ENCODE results near the gene PTGR2.
A peak's percentile ranks its signal among the peaks of the same experiment; 100 is the strongest.
"Not testable (repeated sequence)": the region's sequence is repeated elsewhere in the genome, so short reads cannot be mapped to it uniquely, and the experiment has no call there.

The PTGR2 gene

GRCh38 chr14:73886449-73887317, 35.1 kb downstream of the PTGR2 start, which contains the start of gene ZNF410:
Gene ZNF410 (plus strand): TSS chr14:73886859. CDS start chr14:73892176, 5,317 bp downstream.
- DNase-seq (ENCODE audit: low read depth), result peak; percentile 90

DNA sequence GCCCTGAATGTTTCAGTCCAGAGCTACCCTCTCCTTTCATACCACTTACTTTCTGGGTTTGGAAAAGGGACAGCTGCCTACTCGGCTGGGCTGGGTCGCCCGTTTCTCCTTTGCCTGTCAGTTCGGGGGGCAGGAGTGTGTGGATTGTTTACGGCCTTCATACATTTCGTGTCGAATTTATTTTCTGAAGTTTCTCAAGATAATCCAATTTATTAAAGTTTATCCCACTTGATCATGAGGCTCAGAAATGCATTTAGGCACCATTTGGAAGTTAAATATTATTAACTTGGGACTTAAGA, 35.6 kb downstream of the PTGR2 start:
- DNase-seq (ENCODE audit: low read depth), result no peak

- no peak for DNase-seq (ENCODE audit: low read depth)
Observed at GRCh38 chr14:73887694-73888459, 36.2 kb downstream of the PTGR2 start.

DNA sequence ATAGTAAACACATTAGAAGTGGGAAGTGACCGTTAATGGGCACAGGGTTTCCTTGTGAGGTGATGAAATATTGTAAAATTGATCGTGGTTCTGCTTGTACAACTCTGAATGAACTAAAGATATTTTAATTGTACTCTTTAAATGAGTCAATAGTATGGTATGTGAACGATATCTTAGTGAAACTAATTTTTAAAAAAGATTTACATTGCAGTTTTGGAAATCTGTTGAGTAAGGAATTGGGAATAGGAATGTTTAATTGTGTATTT, 36.8 kb downstream of the PTGR2 start:
- no peak for DNase-seq (ENCODE audit: low read depth)

GRCh38 chr14:73888971-73889370, 37.3 kb downstream of the PTGR2 start:
- no peak for DNase-seq (ENCODE audit: low read depth)

GRCh38 chr14:73889376-73889775, 37.7 kb downstream of the PTGR2 start:
- DNase-seq (ENCODE audit: low read depth), result no peak

GRCh38 chr14:73894180-73894687, 42.6 kb downstream of the PTGR2 start:
- not testable (repeated sequence) for DNase-seq (ENCODE audit: low read depth)

DNA sequence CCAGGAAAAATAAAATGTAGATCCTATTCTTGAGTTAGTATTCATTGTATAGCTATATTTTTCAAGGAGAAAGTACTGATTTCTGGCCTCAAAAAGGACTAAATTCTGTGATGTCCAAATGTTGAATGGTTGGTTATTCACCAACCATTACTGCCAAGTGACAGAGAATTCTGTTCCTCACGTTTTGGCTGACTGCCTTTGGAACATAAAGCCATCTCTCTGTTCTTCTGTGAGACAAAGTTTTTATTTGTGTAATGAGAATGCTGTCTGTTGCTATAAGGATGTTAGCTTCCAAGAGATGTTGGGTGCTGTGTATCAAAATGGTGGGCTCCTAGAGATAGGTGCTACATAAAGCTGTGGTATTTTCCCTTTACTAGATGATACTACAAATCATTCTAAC, 44.3 kb downstream of the PTGR2 start:
- DNase-seq (ENCODE audit: low read depth), result no peak

- no peak for DNase-seq (ENCODE audit: low read depth)
Observed at GRCh38 chr14:73896521-73896920, 44.9 kb downstream of the PTGR2 start.

- DNase-seq (ENCODE audit: low read depth), result no peak
Observed at GRCh38 chr14:73903028-73903427, 51.4 kb downstream of the PTGR2 start.

DNA sequence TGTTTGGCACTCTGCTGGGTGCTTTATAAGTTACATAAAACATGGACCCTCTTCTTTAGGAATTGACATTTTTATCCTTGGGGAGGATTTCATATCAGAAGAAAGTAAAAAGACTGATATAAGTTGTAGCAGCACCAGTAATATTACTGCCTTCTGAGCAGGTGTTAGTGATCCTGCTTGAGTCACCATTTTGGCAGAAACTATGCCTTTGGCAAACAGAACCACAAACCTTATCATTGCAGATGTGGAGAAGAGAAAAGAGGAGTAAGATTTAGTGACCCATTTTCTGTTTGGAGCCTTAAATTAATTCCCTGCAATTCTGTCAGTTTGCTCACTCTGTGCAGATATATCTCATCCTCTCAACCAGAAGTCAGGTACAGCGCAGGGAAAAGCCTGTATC, 58.0 kb downstream of the PTGR2 start:
- DNase-seq (ENCODE audit: low read depth), result no peak

DNA sequence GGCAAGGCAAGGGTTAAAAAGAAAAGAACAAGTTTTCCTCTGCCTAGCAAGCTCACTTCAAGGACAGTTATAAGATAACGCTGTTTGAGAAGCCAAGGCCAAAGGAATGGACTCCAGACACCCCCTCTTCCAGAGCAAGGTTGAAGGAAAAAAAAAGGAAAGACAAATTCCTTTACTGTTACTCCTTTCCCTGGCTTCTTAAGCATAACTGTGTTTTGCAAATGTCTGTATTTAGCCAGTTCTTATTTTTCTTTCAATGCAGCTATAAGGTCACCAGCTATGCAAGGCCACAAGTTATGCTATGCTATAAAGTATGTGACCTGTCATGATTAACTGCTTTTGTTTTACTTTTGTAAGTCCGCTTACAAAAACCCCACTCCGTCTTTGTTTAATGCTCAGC, 61.6 kb downstream of the PTGR2 start:
- no peak for DNase-seq (ENCODE audit: low read depth)

GRCh38 chr14:73916324-73916723, 64.7 kb downstream of the PTGR2 start:
- no peak for DNase-seq (ENCODE audit: low read depth)

- DNase-seq (ENCODE audit: low read depth), result not testable (repeated sequence)
Observed at GRCh38 chr14:73919457-73919856, 67.8 kb downstream of the PTGR2 start.

DNA sequence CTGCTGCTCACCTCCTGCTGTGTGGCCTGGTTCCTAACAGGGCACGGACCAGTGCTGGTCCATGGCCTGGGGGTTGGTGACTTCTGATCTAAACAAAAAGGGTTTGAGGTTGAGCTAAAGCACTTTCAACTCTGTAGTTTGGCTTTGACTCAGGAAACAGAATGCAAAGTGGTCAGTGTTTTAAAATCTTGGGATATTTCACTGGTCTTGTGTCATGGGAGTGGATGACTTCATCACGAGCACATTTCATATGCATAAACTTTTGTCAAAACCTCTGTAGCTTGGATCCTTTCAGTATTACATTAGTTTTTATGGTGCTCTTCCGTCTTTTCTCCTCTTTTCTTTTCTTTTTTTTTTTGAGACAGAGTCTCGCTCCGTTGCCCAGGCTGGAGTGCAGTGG, 72.7 kb downstream of the PTGR2 start:
- no peak for DNase-seq (ENCODE audit: low read depth)

Measured in activated T-cell treated with anti-CD3 and anti-CD28 coated beads for 24 hours (primary cell).